Neuronal stem cell (in vitro differentiated cells): ENCODE results near the gene PIN1.
A peak's percentile ranks its signal among the peaks of the same experiment; 100 is the strongest.

Experiments
- DNase-seq: peaks from one replicate; pipeline ENCODE4 v3.0.0-alpha.2; 2013; ENCODE audit warnings: low spot score
- H2AFZ ChIP-seq: one replicate; pipeline ENCODE4 v1.6.1; 2013; ENCODE audit warnings: mild to moderate bottlenecking, low read length, inconsistent platforms
- H2AK5ac ChIP-seq: 2 replicates; pipeline ENCODE4 v1.6.1; 2013; ENCODE audit warnings: low read depth, mild to moderate bottlenecking, inconsistent platforms, low read length, moderate library complexity, mixed read lengths
- H2BK120ac ChIP-seq: 2 replicates; pipeline ENCODE4 v1.6.1; 2013; ENCODE audit warnings: low read depth, mild to moderate bottlenecking, inconsistent platforms, low read length, moderate library complexity, mixed read lengths
- H2BK12ac ChIP-seq: one replicate; pipeline ENCODE4 v1.6.1; 2013; ENCODE audit warnings: low read length, inconsistent platforms
- H2BK15ac ChIP-seq: 2 replicates; pipeline ENCODE4 v1.6.1; 2013; ENCODE audit warnings: mild to moderate bottlenecking, low read length, inconsistent platforms, mixed read lengths
- H2BK5ac ChIP-seq: one replicate; pipeline ENCODE4 v1.6.1; 2013; ENCODE audit warnings: inconsistent platforms, mild to moderate bottlenecking, low read length, moderate library complexity
- H3K14ac ChIP-seq: one replicate; pipeline ENCODE4 v1.6.1; 2013; ENCODE audit warnings: low read length, inconsistent platforms
- H3K18ac ChIP-seq: 2 replicates; pipeline ENCODE4 v1.6.1; 2013; ENCODE audit warnings: low read length, inconsistent platforms
- H3K23ac ChIP-seq: 2 replicates; pipeline ENCODE4 v1.6.1; 2013; ENCODE audit warnings: low read depth, mild to moderate bottlenecking, mixed read lengths, low read length, inconsistent platforms; ENCODE audit not compliant: poor library complexity
- H3K27ac ChIP-seq: replicated peaks from 3 replicates; pipeline ENCODE4 v1.5.1; 2013; ENCODE audit warnings: low read length, inconsistent platforms
- H3K27me3 ChIP-seq, 3 experiments: 2 replicates each; pipeline ENCODE4 v1.6.1; 2013; ENCODE audit warnings: low read length in 3 of 3, mild to moderate bottlenecking in 2 of 3, inconsistent platforms in 1 of 3, low read depth in 1 of 3, mixed read lengths in 1 of 3, moderate library complexity in 1 of 3; ENCODE audit not compliant: control insufficient read depth in 3 of 3, insufficient read depth in 3 of 3
- H3K36me3 ChIP-seq, 2 donors: replicated peaks in 1 of 2; 2 replicates each; pipeline ENCODE4 v1.6.1; 2013; ENCODE audit warnings: low read length in 2 of 2; ENCODE audit not compliant: control insufficient read depth in 2 of 2, insufficient read depth in 2 of 2
- H3K4ac ChIP-seq: 2 replicates; pipeline ENCODE4 v1.6.1; 2013; ENCODE audit warnings: inconsistent platforms, mild to moderate bottlenecking, low read length, moderate library complexity
- H3K4me1 ChIP-seq, 2 donors: 1 replicate in 1 of 2; 2 replicates in 1 of 2; pipeline ENCODE4 v1.6.1; 2013; ENCODE audit warnings: low read length in 2 of 2, low read depth in 1 of 2; ENCODE audit not compliant: control insufficient read depth in 2 of 2, insufficient read depth in 1 of 2
- H3K4me2 ChIP-seq: one replicate; pipeline ENCODE4 v1.6.1; 2013; ENCODE audit warnings: mild to moderate bottlenecking, low read length, inconsistent platforms; ENCODE audit not compliant: insufficient read depth, poor library complexity, severe bottlenecking
- H3K4me3 ChIP-seq, 2 donors: 2 replicates each; pipeline ENCODE4 v1.5.1; 2013; ENCODE audit warnings: low read length in 2 of 2, mild to moderate bottlenecking in 2 of 2, inconsistent platforms in 1 of 2, moderate library complexity in 1 of 2
- H3K79me1 ChIP-seq: one replicate; pipeline ENCODE4 v1.6.1; 2013; ENCODE audit warnings: low read depth, mild to moderate bottlenecking, inconsistent platforms, low read length, moderate library complexity
- H3K9ac ChIP-seq: one replicate; pipeline ENCODE4 v1.6.1; 2013; ENCODE audit warnings: mild to moderate bottlenecking, low read depth, low read length, inconsistent platforms; ENCODE audit not compliant: poor library complexity
- H3K9me3 ChIP-seq, 2 donors: replicated peaks in 1 of 2; 2 replicates each; pipeline versions ENCODE3 to v1.6.1; 2013; ENCODE audit warnings: low read length in 2 of 2, mild to moderate bottlenecking in 2 of 2, inconsistent platforms in 1 of 2, low read depth in 1 of 2, mixed read lengths in 1 of 2, moderate library complexity in 1 of 2; ENCODE audit not compliant: control insufficient read depth in 2 of 2, insufficient read depth in 1 of 2
- H4K8ac ChIP-seq: one replicate; pipeline ENCODE4 v1.6.1; 2013; ENCODE audit warnings: low read depth, mild to moderate bottlenecking, inconsistent platforms, low read length, moderate library complexity
- H4K91ac ChIP-seq: one replicate; pipeline ENCODE4 v1.6.1; 2013; ENCODE audit warnings: low read length, low read depth, mild to moderate bottlenecking, inconsistent platforms; ENCODE audit not compliant: poor library complexity
- WGBS, 2 donors: extraction: QIAGEN DNeasy Blood & Tissue Kit; methylation state at CpG; one replicate each; pipeline ENCODE4 v1.1.7; 2013; ENCODE audit warnings: missing lambda C conversion rate in 2 of 2, mixed read lengths in 1 of 2; ENCODE audit not compliant: insufficient read length in 2 of 2, insufficient replicate concordance in 1 of 2; ENCODE audit errors: extremely low coverage in 2 of 2; 5-methylcytosine and 5-hydroxymethylcytosine counted together

The PIN1 gene

GRCh38 chr19:9861503-9861902, 26.4 kb downstream of the PIN1 start:
- H3K4me1 ChIP-seq: no peaks in the 10 kb centered on the region
- no peak overlapping the region for H3K18ac ChIP-seq
- no peak overlapping the region for H2AFZ ChIP-seq

GRCh38 chr19:9862938-9863337, 27.8 kb downstream of the PIN1 start:
- Histone ChIP-seq H4K91ac (no peak overlapping the region), H3K79me1 (no peaks in the 10 kb centered on the region), H3K4me2 (no peak overlapping the region), H3K9me3 (no peaks in the 10 kb centered on the region), H3K14ac (no peak overlapping the region), H3K36me3 (no peaks in the 10 kb centered on the region), H4K8ac (no peak overlapping the region), H2AK5ac (no peak overlapping the region), H3K18ac (no peak overlapping the region), H3K23ac (no peak overlapping the region), H2BK5ac (no peak overlapping the region), H3K27ac (no peak overlapping the region), H2AFZ (no peak overlapping the region), H2BK120ac (no peak overlapping the region), H3K4me1 (no peaks in the 10 kb centered on the region), H3K27me3 (no peaks in the 10 kb centered on the region), H3K4me3 (no peak overlapping the region), H2BK12ac (no peak overlapping the region), H3K9ac (no peak overlapping the region), H2BK15ac (no peak overlapping the region), H3K4ac (no peak overlapping the region)
- no CpG with 5 or more reads among the region's 4 CpGs for WGBS, 2 donors
- no peak for DNase-seq

More at GRCh38 chr19:9861503-9861902, 26.4 kb downstream of the PIN1 start:
- Histone ChIP-seq H3K9ac (no peak overlapping the region), H3K36me3 (no peaks in the 10 kb centered on the region), H3K4me2 (no peak overlapping the region), H2BK15ac (no peak overlapping the region), H3K27ac (no peak overlapping the region), H3K23ac (no peak overlapping the region), H3K27me3 (no peaks in the 10 kb centered on the region), H3K79me1 (no peaks in the 10 kb centered on the region), H2BK5ac (no peak overlapping the region), H2BK120ac (no peak overlapping the region), H3K9me3 (peaks cover 0 to 1% of the 10 kb centered on the region in 2 donors), H3K14ac (no peak overlapping the region), H2BK12ac (no peak overlapping the region), H4K91ac (no peak overlapping the region), H4K8ac (no peak overlapping the region), H3K4me3 (no peak overlapping the region), H3K4ac (no peak overlapping the region), H2AK5ac (no peak overlapping the region)
- whole genome bisulfite sequencing, 2 donors: no CpG with 5 or more reads among the region's 1 CpG
- no peak for DNase-seq

- H3K14ac ChIP-seq: peak overlapping the region; percentile 56
- DNase-seq: no peak
- WGBS, 2 donors: no CpG with 5 or more reads among the region's 5 CpGs
These were observed 28.6 kb downstream of the PIN1 start for GRCh38 chr19:9863759-9864158.

GRCh38 chr19:9865732-9866501, 30.8 kb downstream of the PIN1 start:
- no peaks in the 10 kb centered on the region for H3K36me3 ChIP-seq
- no peak overlapping the region for H3K23ac ChIP-seq
- no peaks in the 10 kb centered on the region for H3K4me1 ChIP-seq
- no peak overlapping the region for H4K8ac ChIP-seq
- H3K9ac ChIP-seq: no peak overlapping the region
- no CpG with 5 or more reads among the region's 16 CpGs for WGBS, 2 donors
- H2BK12ac ChIP-seq: no peak overlapping the region
- H2AFZ ChIP-seq: peak overlapping the region; percentile 45
- H3K4ac ChIP-seq: no peak overlapping the region
- no peak overlapping the region for H2BK15ac ChIP-seq
- no peak overlapping the region for H3K4me2 ChIP-seq
- DNase-seq: no peak
- H3K14ac ChIP-seq: no peak overlapping the region
- no peak overlapping the region for H3K27ac ChIP-seq
- no peak overlapping the region for H3K18ac ChIP-seq
- no peak overlapping the region for H2BK5ac ChIP-seq
- no peak overlapping the region for H2BK120ac ChIP-seq
- H3K9me3 ChIP-seq: no peaks in the 10 kb centered on the region
- no peaks in the 10 kb centered on the region for H3K27me3 ChIP-seq
- no peaks in the 10 kb centered on the region for H3K79me1 ChIP-seq
- H2AK5ac ChIP-seq: no peak overlapping the region
- no peak overlapping the region for H3K4me3 ChIP-seq
- no peak overlapping the region for H4K91ac ChIP-seq

More at GRCh38 chr19:9863759-9864158, 28.6 kb downstream of the PIN1 start:
- Histone ChIP-seq H3K4me2 (no peak overlapping the region), H2AK5ac (no peak overlapping the region), H3K4me1 (no peaks in the 10 kb centered on the region), H2BK5ac (no peak overlapping the region), H2BK120ac (no peak overlapping the region), H4K91ac (no peak overlapping the region), H3K18ac (no peak overlapping the region), H3K79me1 (no peaks in the 10 kb centered on the region), H3K27ac (no peak overlapping the region), H3K23ac (no peak overlapping the region), H3K4me3 (no peak overlapping the region), H3K9me3 (no peaks in the 10 kb centered on the region), H3K36me3 (no peaks in the 10 kb centered on the region), H2BK12ac (no peak overlapping the region), H4K8ac (no peak overlapping the region), H3K4ac (no peak overlapping the region), H2AFZ (no peak overlapping the region), H3K27me3 (no peaks in the 10 kb centered on the region), H2BK15ac (no peak overlapping the region), H3K9ac (no peak overlapping the region)
